HUES48 (cell line): ENCODE data around the gene ADAMTS2.

ENCODE experiments used
- H3K27ac ChIP-seq: one replicate; pipeline ENCODE4 v1.7.0; 2013; ENCODE audit warnings: low read depth, low read length, inconsistent platforms
- H3K27me3 ChIP-seq: 2 replicates; pipeline ENCODE4 v1.6.1; 2013; ENCODE audit warnings: mild to moderate bottlenecking, low read length; ENCODE audit not compliant: control insufficient read depth, insufficient read depth
- H3K36me3 ChIP-seq: 2 replicates; pipeline ENCODE4 v1.6.1; 2013; ENCODE audit warnings: low read length; ENCODE audit not compliant: control insufficient read depth, insufficient read depth
- H3K4me1 ChIP-seq: 2 replicates; pipeline ENCODE4 v1.6.1; 2013; ENCODE audit warnings: mild to moderate bottlenecking, low read length; ENCODE audit not compliant: control insufficient read depth, insufficient read depth
- H3K4me3 ChIP-seq: 2 replicates; pipeline ENCODE4 v1.5.1; 2013; ENCODE audit warnings: mild to moderate bottlenecking, low read depth, low read length
- H3K9ac ChIP-seq: 2 replicates; pipeline ENCODE4 v1.6.1; 2013; ENCODE audit warnings: mild to moderate bottlenecking, low read depth, low read length, moderate library complexity
- H3K9me3 ChIP-seq: 2 replicates; pipeline ENCODE4 v1.6.1; 2013; ENCODE audit warnings: low read length; ENCODE audit not compliant: control insufficient read depth, insufficient read depth

ADAMTS2 gene

GRCh38 chr5:179227580-179228311 is 117.5 kb downstream of the ADAMTS2 start:
- H3K4me3 ChIP-seq: no peak overlapping the region
- H3K27me3 ChIP-seq: no peaks in the 10 kb centered on the region
- H3K27ac ChIP-seq: no peak overlapping the region
- peaks cover 19% of the 10 kb centered on the region for H3K9me3 ChIP-seq
- H3K4me1 ChIP-seq: peaks cover 20% of the 10 kb centered on the region
- no peaks in the 10 kb centered on the region for H3K36me3 ChIP-seq
- H3K9ac ChIP-seq: no peak overlapping the region

DNA sequence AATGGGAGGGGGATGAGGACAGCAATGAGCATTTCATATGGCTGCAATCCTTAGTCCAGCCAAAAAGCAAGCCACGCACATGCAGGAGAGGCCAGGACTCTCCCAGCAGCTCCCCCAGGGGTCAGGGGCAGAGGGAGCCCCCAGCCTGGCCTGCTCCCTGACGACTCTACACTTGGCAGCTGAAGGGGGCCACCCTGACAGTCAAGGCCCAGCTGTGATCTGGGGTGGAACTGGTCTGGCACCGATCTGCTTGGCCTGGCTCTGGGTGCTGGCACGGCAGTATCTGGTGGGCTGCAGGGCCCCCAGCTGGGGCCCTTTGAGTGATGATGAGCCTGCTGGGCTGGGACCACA is 118.1 kb downstream of the ADAMTS2 start:
- H3K4me3 ChIP-seq: no peak overlapping the region
- no peak overlapping the region for H3K9ac ChIP-seq
- H3K4me1 ChIP-seq: peaks cover 20% of the 10 kb centered on the region
- H3K36me3 ChIP-seq: no peaks in the 10 kb centered on the region
- no peak overlapping the region for H3K27ac ChIP-seq
- H3K27me3 ChIP-seq: no peaks in the 10 kb centered on the region
- peaks cover 19% of the 10 kb centered on the region for H3K9me3 ChIP-seq

DNA sequence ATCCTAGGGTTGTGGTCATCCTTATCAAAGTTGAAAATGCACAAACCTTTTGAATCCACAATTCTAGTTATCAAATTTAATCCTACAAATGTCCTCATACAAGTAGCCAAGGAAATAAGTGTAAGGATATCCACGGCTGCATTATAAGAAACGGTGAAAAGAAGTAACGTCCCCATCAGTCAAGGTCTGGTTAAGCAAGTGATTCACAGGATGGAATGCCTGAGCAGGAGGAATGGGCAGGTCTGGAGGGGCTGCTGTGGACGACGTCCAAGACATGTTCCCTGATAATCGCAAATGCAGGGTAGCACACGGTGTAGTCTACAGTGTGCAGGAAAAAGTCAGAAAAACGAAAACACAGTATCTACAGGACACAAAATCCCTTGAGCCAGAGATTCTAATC is 118.6 kb downstream of the ADAMTS2 start:
- no peak overlapping the region for H3K4me3 ChIP-seq
- no peak overlapping the region for H3K9ac ChIP-seq
- H3K9me3 ChIP-seq: peaks cover 19% of the 10 kb centered on the region
- H3K27ac ChIP-seq: no peak overlapping the region
- peaks cover 20% of the 10 kb centered on the region for H3K4me1 ChIP-seq
- H3K36me3 ChIP-seq: no peaks in the 10 kb centered on the region
- no peaks in the 10 kb centered on the region for H3K27me3 ChIP-seq

GRCh38 chr5:179225387-179225786 is 119.9 kb downstream of the ADAMTS2 start:
- H3K9ac ChIP-seq: no peak overlapping the region
- no peaks in the 10 kb centered on the region for H3K27me3 ChIP-seq

GRCh38 chr5:179224741-179225140 is 120.5 kb downstream of the ADAMTS2 start:
- no peak overlapping the region for H3K9ac ChIP-seq
- H3K27me3 ChIP-seq: no peaks in the 10 kb centered on the region
- H3K36me3 ChIP-seq: no peaks in the 10 kb centered on the region
- peaks cover 19% of the 10 kb centered on the region for H3K9me3 ChIP-seq
- no peak overlapping the region for H3K27ac ChIP-seq
- no peak overlapping the region for H3K4me3 ChIP-seq
- H3K4me1 ChIP-seq: peaks cover 20% of the 10 kb centered on the region

More at GRCh38 chr5:179225387-179225786, 119.9 kb downstream of the ADAMTS2 start:
- Histone ChIP-seq H3K9me3 (peaks cover 19% of the 10 kb centered on the region), H3K27ac (no peak overlapping the region), H3K4me3 (no peak overlapping the region), H3K36me3 (no peaks in the 10 kb centered on the region), H3K4me1 (peaks cover 20% of the 10 kb centered on the region)

- H3K4me1 ChIP-seq: peaks cover 19% of the 10 kb centered on the region
- no peak overlapping the region for H3K4me3 ChIP-seq
- H3K9me3 ChIP-seq: peaks cover 19% of the 10 kb centered on the region
- no peaks in the 10 kb centered on the region for H3K27me3 ChIP-seq
- no peak overlapping the region for H3K27ac ChIP-seq
- H3K36me3 ChIP-seq: no peaks in the 10 kb centered on the region
- no peak overlapping the region for H3K9ac ChIP-seq
Observed at GRCh38 chr5:179223961-179224360, 121.3 kb downstream of the ADAMTS2 start.

DNA sequence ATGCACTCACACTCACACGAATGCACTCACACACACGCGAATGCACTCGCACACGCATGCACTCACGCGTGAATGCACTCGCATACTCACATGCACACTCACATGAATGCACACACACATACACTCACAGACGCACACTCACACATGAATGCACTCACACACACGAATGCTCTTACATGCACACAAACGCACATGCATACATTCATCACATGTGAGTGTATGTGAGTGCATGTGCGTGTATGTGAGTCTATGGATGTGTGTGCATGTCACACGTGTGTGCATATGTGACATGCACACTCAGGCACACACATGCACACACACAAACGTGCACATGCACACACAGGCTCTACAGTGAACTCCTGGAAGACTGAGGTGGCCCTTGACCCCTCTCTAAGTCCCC is 121.7 kb downstream of the ADAMTS2 start:
- no peak overlapping the region for H3K27ac ChIP-seq
- H3K9ac ChIP-seq: no peak overlapping the region
- no peak overlapping the region for H3K4me3 ChIP-seq
- H3K4me1 ChIP-seq: peaks cover 15% of the 10 kb centered on the region
- H3K27me3 ChIP-seq: no peaks in the 10 kb centered on the region
- no peaks in the 10 kb centered on the region for H3K36me3 ChIP-seq
- peaks cover 19% of the 10 kb centered on the region for H3K9me3 ChIP-seq

DNA sequence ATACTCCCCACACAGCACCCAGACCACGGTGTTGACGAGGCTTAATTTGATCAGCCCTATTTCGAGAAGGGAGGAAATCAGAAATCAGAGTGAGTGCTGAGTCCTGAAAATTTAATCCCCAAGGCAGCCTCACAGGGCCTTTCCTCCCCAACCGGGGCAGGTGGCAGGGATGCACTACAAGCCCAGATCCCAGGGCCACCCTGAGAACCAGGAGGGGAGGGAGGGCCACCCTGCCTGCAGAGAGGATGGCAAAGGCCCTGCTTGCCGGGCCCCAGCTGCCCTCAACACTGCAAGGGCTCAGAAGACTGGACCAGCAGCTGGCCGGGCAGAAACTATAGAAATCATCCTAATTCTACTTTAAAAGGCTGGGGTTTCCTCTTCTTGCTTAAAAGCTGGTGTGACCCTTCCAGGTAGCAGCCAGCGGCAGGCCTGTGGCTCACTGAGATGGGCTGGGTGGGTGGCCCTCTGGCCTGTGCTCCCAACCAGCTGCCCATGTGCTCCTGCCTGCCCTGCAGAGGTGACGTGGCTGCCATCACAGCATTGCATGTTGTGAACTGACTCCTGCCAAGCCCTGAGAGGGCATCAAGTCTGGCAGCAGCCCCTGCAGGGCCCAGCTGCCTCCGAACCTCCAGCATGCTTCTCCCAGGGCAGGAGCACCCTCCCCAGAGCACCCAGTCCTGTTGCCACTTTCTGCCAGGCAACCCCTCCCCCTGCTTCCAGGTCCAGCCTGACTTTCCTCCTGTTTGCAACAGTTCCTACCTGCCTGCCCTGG is 122.8 kb downstream of the ADAMTS2 start:
- Histone ChIP-seq H3K36me3 (no peaks in the 10 kb centered on the region), H3K4me1 (peaks cover 4% of the 10 kb centered on the region; the same call in 1 of the 2 replicates), H3K9ac (no peak overlapping the region), H3K4me3 (no peak overlapping the region), H3K9me3 (peaks cover 19% of the 10 kb centered on the region), H3K27me3 (no peaks in the 10 kb centered on the region), H3K27ac (no peak overlapping the region)

DNA sequence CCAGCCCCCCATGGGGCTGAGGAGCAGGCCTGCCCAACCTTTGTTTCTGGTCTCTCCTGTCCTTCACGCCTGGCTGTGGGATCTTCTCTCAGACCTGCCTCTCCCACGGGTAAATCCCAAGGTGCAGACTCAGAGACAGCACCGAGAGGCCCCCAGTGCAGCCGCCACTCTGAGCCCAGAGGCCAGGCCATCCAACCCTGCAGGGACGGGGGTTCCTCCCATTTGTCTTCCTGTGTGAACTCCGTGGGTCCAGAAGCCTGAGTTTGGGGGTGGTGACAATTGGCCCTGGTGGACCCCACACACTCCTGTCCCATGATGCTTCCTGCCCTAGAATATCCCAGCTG is 123.4 kb downstream of the ADAMTS2 start:
- Histone ChIP-seq H3K27ac (no peak overlapping the region), H3K9me3 (peaks cover 19% of the 10 kb centered on the region), H3K36me3 (no peaks in the 10 kb centered on the region), H3K27me3 (no peaks in the 10 kb centered on the region), H3K4me1 (no peaks in the 10 kb centered on the region), H3K4me3 (no peak overlapping the region), H3K9ac (no peak overlapping the region)

- no peaks in the 10 kb centered on the region for H3K27me3 ChIP-seq
- no peak overlapping the region for H3K4me3 ChIP-seq
- peaks cover 19% of the 10 kb centered on the region for H3K9me3 ChIP-seq
- no peaks in the 10 kb centered on the region for H3K4me1 ChIP-seq
- H3K36me3 ChIP-seq: no peaks in the 10 kb centered on the region
- no peak overlapping the region for H3K27ac ChIP-seq
- no peak overlapping the region for H3K9ac ChIP-seq
Observed at GRCh38 chr5:179221196-179221876, 123.9 kb downstream of the ADAMTS2 start.

GRCh38 chr5:179220716-179221115 is 124.5 kb downstream of the ADAMTS2 start:
- H3K9me3 ChIP-seq: peaks cover 19% of the 10 kb centered on the region
- no peaks in the 10 kb centered on the region for H3K4me1 ChIP-seq
- H3K27me3 ChIP-seq: no peaks in the 10 kb centered on the region
- H3K4me3 ChIP-seq: no peak overlapping the region
- H3K27ac ChIP-seq: no peak overlapping the region
- no peaks in the 10 kb centered on the region for H3K36me3 ChIP-seq
- H3K9ac ChIP-seq: no peak overlapping the region
